Midbrain (tissue), 1 donor: ENCODE results near the gene APLN.

ENCODE experiments used
- DNase-seq: peaks from one replicate; lab custom pipeline; 2025; lab: John Stamatoyannopoulos, UW

Gene APLN

GRCh38 chrX:129597905-129598304 lies 56.9 kb downstream of the APLN start:
- no peak for DNase-seq

DNA sequence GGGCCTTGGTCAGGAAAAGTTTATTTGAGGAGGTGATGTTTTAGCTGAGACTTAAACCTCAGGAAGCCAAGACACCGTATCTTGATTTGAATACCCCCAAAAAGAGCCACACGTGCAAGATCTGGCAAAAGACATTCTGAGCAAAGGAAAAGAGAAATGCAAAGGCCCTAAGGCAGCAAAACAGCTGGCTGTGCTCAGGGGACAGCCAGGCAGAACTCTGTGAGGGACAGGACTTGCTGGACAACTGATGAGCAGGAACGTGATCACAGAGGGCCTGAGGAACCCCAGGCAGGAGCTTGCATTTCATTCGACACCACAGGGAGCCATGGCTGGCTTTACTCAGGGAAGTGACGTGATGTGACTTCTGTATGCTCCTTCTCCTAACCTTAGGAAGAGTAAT lies 58.7 kb downstream of the APLN start:
- no peak for DNase-seq
